ENCODE data around the gene LAMB1.
"Not testable (repeated sequence)": the region's sequence is repeated elsewhere in the genome, so short reads cannot be mapped to it uniquely, and the experiment has no call there.

Gene LAMB1

GRCh38 chr7:107971613-107972012 lies 31.3 kb downstream of the LAMB1 start:
- DNase-seq (ENCODE audit: low spot score): no peak

GRCh38 chr7:107971100-107971499 lies 31.9 kb downstream of the LAMB1 start:
- no peak for DNase-seq (ENCODE audit: low spot score)

- no peak for DNase-seq (ENCODE audit: low spot score)
These were observed 33.1 kb downstream of the LAMB1 start for GRCh38 chr7:107969856-107970255.

GRCh38 chr7:107968449-107968848 lies 34.5 kb downstream of the LAMB1 start:
- DNase-seq (ENCODE audit: low spot score): no peak

GRCh38 chr7:107967420-107967819 lies 35.5 kb downstream of the LAMB1 start:
- DNase-seq (ENCODE audit: low spot score): no peak

GRCh38 chr7:107966711-107967110 lies 36.2 kb downstream of the LAMB1 start:
- DNase-seq (ENCODE audit: low spot score): peak; percentile 70

- no peak for DNase-seq (ENCODE audit: low spot score)
These were observed 38.5 kb downstream of the LAMB1 start for GRCh38 chr7:107964510-107964909.

GRCh38 chr7:107962817-107963216 lies 40.1 kb downstream of the LAMB1 start:
- DNase-seq (ENCODE audit: low spot score): no peak

- DNase-seq (ENCODE audit: low spot score): no peak
These were observed 41.6 kb downstream of the LAMB1 start for GRCh38 chr7:107961405-107961804.

- no peak for DNase-seq (ENCODE audit: low spot score)
These were observed 42.7 kb downstream of the LAMB1 start for GRCh38 chr7:107960272-107960671.

- DNase-seq (ENCODE audit: low spot score): no peak
These were observed 43.4 kb downstream of the LAMB1 start for GRCh38 chr7:107959527-107959898.

- DNase-seq (ENCODE audit: low spot score): no peak
These were observed 44.0 kb downstream of the LAMB1 start for GRCh38 chr7:107958764-107959526.

- DNase-seq (ENCODE audit: low spot score): no peak
These were observed 45.5 kb downstream of the LAMB1 start for GRCh38 chr7:107957436-107957835.

- DNase-seq (ENCODE audit: low spot score): not testable (repeated sequence)
These were observed 46.0 kb downstream of the LAMB1 start for GRCh38 chr7:107956950-107957349.

- DNase-seq (ENCODE audit: low spot score): no peak
These were observed 47.6 kb downstream of the LAMB1 start for GRCh38 chr7:107955394-107955793.

GRCh38 chr7:107953924-107954303 lies 49.0 kb downstream of the LAMB1 start:
- DNase-seq (ENCODE audit: low spot score): no peak

GRCh38 chr7:107953265-107953923 lies 49.6 kb downstream of the LAMB1 start:
- no peak for DNase-seq (ENCODE audit: low spot score)

- DNase-seq (ENCODE audit: low spot score): no peak
These were observed 51.1 kb downstream of the LAMB1 start for GRCh38 chr7:107951896-107952295.

GRCh38 chr7:107951172-107951787 lies 51.7 kb downstream of the LAMB1 start:
- no peak for DNase-seq (ENCODE audit: low spot score)

GRCh38 chr7:107949443-107949935 lies 53.5 kb downstream of the LAMB1 start:
- DNase-seq (ENCODE audit: low spot score): no peak

GRCh38 chr7:107948645-107949442 lies 54.1 kb downstream of the LAMB1 start:
- peak; percentile 89 for DNase-seq (ENCODE audit: low spot score)

GRCh38 chr7:107946881-107947280 lies 56.1 kb downstream of the LAMB1 start:
- no peak for DNase-seq (ENCODE audit: low spot score)

Data from hepatic stellate cell (primary cell).